ENCODE results near the gene ALDH3B1.

The ALDH3B1 gene

DNA sequence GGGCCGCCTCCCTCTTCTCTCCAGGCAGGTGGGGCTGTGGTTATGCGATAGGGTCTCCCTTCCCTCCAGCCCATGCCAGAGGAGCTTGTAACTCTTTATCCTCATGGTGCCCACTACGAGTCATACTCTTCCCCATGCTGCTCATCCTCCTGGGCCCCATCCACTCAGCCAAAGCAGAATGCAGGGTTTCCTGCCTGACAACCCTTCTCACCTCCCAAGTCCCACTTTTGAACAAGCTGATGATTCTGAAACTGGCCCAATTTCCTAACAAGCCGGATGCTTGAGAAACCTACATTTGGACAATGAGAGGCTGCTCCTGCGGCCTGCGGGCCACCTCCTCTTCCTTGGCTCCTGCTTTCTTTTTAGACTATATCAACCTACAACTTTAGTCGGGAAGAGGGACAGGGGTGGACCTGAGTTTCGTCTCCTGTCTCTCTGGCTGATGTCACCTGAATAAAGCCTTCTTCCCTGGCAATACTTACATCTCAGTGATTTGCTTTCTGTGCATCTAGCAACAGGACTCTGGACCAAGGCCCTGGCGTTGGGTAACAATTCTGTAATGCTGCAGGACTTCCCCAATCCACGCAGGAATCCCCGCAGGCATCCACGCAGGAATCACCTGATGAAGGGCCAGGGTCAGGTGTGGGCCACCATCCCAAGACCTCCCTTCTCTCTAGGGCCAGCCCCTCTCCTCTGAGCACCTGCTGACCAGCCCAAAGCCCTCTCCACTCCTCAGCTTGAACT, 18.8 kb downstream of the ALDH3B1 start:
- H3K9ac ChIP-seq (ENCODE audit: low read length): no peak overlapping the region
- H3K9me3 ChIP-seq (ENCODE audit: control insufficient read depth, low read depth, low read length): no peaks in the 10 kb centered on the region
- H3K4me3 ChIP-seq (ENCODE audit: low read length): peak overlapping the region; percentile 95
- no peak overlapping the region for H3K27ac ChIP-seq (ENCODE audit: low read length)
- H3K4me1 ChIP-seq (ENCODE audit: control insufficient read depth, low read depth, low read length): peaks cover 10% of the 10 kb centered on the region
- H3K36me3 ChIP-seq (ENCODE audit: control insufficient read depth, low read depth, low read length): peaks cover 14% of the 10 kb centered on the region
- no peaks in the 10 kb centered on the region for H3K27me3 ChIP-seq (ENCODE audit: control insufficient read depth, insufficient read depth, low read length)

GRCh38 chr11:68030318-68031143, 20.4 kb downstream of the ALDH3B1 start, which contains the start of gene NDUFS8:
Gene NDUFS8 (plus strand): TSS chr11:68030681. CDS start chr11:68032152, 1,471 bp downstream.
- Histone ChIP-seq H3K4me3 (ENCODE audit: low read length) (peak within 1 kb of the TSS; percentile 95), H3K27ac (ENCODE audit: low read length) (peak within 1 kb of the TSS; percentile 83), H3K9me3 (ENCODE audit: control insufficient read depth, low read depth, low read length) (no peaks in the 10 kb centered on the region), H3K9ac (ENCODE audit: low read length) (peak within 1 kb of the TSS; percentile 89), H3K27me3 (ENCODE audit: control insufficient read depth, insufficient read depth, low read length) (no peaks in the 10 kb centered on the region), H3K4me1 (ENCODE audit: control insufficient read depth, low read depth, low read length) (peaks cover 10% of the 10 kb centered on the region), H3K36me3 (ENCODE audit: control insufficient read depth, low read depth, low read length) (peaks cover 23% of the 10 kb centered on the region)

GRCh38 chr11:68031144-68031464, 21.0 kb downstream of the ALDH3B1 start:
- H3K36me3 ChIP-seq (ENCODE audit: control insufficient read depth, low read depth, low read length): peaks cover 23% of the 10 kb centered on the region

DNA sequence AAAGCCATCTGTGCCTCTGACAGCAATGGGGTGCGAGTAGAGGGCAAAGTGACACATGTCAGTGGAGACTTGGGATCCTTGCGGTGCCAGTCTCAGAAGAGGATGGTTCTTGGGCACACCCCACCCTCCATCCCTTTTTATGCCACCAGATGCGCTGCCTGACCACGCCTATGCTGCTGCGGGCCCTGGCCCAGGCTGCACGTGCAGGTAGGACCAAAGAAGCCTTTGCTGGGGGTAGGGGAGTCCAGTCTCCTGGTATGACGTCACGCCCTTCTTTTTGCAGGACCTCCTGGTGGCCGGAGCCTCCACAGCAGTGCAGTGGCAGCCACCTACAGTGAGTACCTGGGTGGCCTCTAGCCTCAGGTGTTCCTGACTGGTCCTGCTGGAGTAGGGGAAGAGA, 21.9 kb downstream of the ALDH3B1 start:
- no peak overlapping the region for H3K9ac ChIP-seq (ENCODE audit: low read length)
- peak overlapping the region; percentile 95 for H3K4me3 ChIP-seq (ENCODE audit: low read length)

More at GRCh38 chr11:68031144-68031464, 21.0 kb downstream of the ALDH3B1 start:
- no peaks in the 10 kb centered on the region for H3K27me3 ChIP-seq (ENCODE audit: control insufficient read depth, insufficient read depth, low read length)
- H3K4me1 ChIP-seq (ENCODE audit: control insufficient read depth, low read depth, low read length): peaks cover 10% of the 10 kb centered on the region
- H3K9ac ChIP-seq (ENCODE audit: low read length): peak overlapping the region; percentile 89
- no peaks in the 10 kb centered on the region for H3K9me3 ChIP-seq (ENCODE audit: control insufficient read depth, low read depth, low read length)
- H3K4me3 ChIP-seq (ENCODE audit: low read length): peak overlapping the region; percentile 95
- peak overlapping the region; percentile 83 for H3K27ac ChIP-seq (ENCODE audit: low read length)

DNA sequence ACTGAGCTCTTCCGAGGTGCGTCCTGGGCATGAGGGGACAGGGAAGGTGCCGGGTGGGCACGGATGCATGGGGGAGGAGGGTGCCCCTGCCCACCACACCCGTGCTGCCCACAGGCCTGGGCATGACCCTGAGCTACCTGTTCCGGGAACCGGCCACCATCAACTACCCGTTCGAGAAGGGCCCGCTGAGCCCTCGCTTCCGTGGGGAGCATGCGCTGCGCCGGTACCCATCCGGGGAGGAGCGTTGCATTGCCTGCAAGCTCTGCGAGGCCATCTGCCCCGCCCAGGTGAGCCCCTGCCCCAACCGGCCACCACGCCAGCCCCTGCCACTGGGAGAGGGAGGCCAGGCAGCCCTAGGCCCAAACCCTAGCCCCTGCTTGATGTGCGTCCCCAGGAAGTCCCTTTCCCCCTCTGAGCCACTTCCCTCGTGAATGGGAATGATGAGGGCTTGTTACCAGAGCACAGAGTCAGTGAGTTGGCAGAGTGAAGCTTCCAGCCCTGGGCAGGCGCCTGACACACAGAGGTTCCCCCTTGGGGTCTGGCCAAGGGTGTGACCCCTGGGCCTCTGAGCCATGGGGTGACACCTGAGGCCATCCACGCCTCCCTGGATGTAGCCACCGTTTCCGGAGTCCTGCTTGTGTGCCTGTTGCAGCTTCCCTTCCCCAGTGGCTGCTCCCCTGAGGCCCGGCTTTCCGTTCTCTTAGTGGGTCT, 23.0 kb downstream of the ALDH3B1 start:
- Histone ChIP-seq H3K4me3 (ENCODE audit: low read length) (no peak overlapping the region), H3K36me3 (ENCODE audit: control insufficient read depth, low read depth, low read length) (peaks cover 23% of the 10 kb centered on the region), H3K9me3 (ENCODE audit: control insufficient read depth, low read depth, low read length) (no peaks in the 10 kb centered on the region), H3K4me1 (ENCODE audit: control insufficient read depth, low read depth, low read length) (peaks cover 10% of the 10 kb centered on the region), H3K27me3 (ENCODE audit: control insufficient read depth, insufficient read depth, low read length) (no peaks in the 10 kb centered on the region), H3K27ac (ENCODE audit: low read length) (no peak overlapping the region), H3K9ac (ENCODE audit: low read length) (no peak overlapping the region)

More for the DNA sequence above, 21.9 kb downstream of the ALDH3B1 start:
- no peaks in the 10 kb centered on the region for H3K9me3 ChIP-seq (ENCODE audit: control insufficient read depth, low read depth, low read length)
- H3K36me3 ChIP-seq (ENCODE audit: control insufficient read depth, low read depth, low read length): peaks cover 23% of the 10 kb centered on the region
- H3K4me1 ChIP-seq (ENCODE audit: control insufficient read depth, low read depth, low read length): peaks cover 10% of the 10 kb centered on the region
- no peak overlapping the region for H3K27ac ChIP-seq (ENCODE audit: low read length)
- no peaks in the 10 kb centered on the region for H3K27me3 ChIP-seq (ENCODE audit: control insufficient read depth, insufficient read depth, low read length)

- no peak overlapping the region for H3K9ac ChIP-seq (ENCODE audit: low read length)
Observed at GRCh38 chr11:68033708-68034045, 23.6 kb downstream of the ALDH3B1 start.

DNA sequence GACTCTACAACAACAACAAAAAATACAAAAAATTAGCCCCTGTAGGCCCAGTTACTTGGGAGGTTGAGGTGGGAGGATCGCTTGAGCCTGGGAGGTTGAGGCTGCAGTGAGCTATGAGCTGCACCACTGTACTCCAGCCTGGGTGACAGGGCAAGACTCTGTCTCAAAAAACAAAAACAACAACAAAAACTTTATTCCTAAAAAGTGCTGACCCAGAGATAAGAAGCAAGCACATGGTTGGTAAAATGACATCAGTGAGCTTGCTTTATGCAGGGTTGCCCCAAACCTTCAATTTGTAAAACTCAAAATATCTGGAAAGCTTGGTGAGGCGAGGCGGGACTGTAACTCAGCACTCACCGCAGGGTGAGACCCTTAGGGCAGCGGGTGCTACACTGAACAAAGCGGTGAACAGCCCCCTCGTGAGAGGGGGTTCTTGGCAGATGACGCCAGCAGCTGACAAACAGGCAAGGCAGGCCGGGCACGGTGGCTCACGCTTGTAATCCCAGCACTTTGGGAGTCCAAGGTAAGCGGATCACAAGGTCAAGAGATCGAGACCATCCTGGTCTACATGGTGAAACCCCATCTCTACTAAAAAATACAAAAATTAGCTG, 25.2 kb downstream of the ALDH3B1 start:
- H3K9me3 ChIP-seq (ENCODE audit: control insufficient read depth, low read depth, low read length): no peaks in the 10 kb centered on the region
- no peak overlapping the region for H3K9ac ChIP-seq (ENCODE audit: low read length)
- H3K27ac ChIP-seq (ENCODE audit: low read length): no peak overlapping the region
- H3K4me3 ChIP-seq (ENCODE audit: low read length): no peak overlapping the region
- H3K4me1 ChIP-seq (ENCODE audit: control insufficient read depth, low read depth, low read length): peaks cover 11% of the 10 kb centered on the region
- H3K27me3 ChIP-seq (ENCODE audit: control insufficient read depth, insufficient read depth, low read length): no peaks in the 10 kb centered on the region
- peaks cover 23% of the 10 kb centered on the region for H3K36me3 ChIP-seq (ENCODE audit: control insufficient read depth, low read depth, low read length)

More at GRCh38 chr11:68033708-68034045, 23.6 kb downstream of the ALDH3B1 start:
- Histone ChIP-seq H3K27me3 (ENCODE audit: control insufficient read depth, insufficient read depth, low read length) (no peaks in the 10 kb centered on the region), H3K27ac (ENCODE audit: low read length) (no peak overlapping the region), H3K4me1 (ENCODE audit: control insufficient read depth, low read depth, low read length) (peaks cover 14% of the 10 kb centered on the region), H3K4me3 (ENCODE audit: low read length) (no peak overlapping the region), H3K9me3 (ENCODE audit: control insufficient read depth, low read depth, low read length) (no peaks in the 10 kb centered on the region), H3K36me3 (ENCODE audit: control insufficient read depth, low read depth, low read length) (peaks cover 23% of the 10 kb centered on the region)

DNA sequence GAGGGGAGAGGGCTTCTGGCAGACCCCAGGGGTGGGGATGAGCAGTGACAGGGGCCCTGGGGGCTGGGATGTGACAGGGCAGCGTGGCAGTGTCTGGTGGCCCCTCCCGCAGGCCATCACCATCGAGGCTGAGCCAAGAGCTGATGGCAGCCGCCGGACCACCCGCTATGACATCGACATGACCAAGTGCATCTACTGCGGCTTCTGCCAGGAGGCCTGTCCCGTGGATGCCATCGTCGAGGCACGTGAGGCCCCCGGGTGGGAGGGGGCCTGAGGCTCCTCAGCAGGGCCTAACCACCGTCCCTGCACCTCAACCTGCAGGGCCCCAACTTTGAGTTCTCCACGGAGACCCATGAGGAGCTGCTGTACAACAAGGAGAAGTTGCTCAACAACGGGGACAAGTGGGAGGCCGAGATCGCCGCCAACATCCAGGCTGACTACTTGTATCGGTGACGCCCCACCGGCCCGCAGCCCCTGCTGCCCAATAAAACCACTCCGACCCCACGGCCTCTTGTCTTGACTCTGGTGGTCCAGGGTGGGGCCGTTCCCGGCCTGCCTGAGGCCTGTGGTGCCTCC, 26.1 kb downstream of the ALDH3B1 start:
- Histone ChIP-seq H3K4me3 (ENCODE audit: low read length) (no peak overlapping the region), H3K9me3 (ENCODE audit: control insufficient read depth, low read depth, low read length) (no peaks in the 10 kb centered on the region), H3K27ac (ENCODE audit: low read length) (no peak overlapping the region), H3K4me1 (ENCODE audit: control insufficient read depth, low read depth, low read length) (peaks cover 12% of the 10 kb centered on the region), H3K9ac (ENCODE audit: low read length) (no peak overlapping the region), H3K36me3 (ENCODE audit: control insufficient read depth, low read depth, low read length) (peaks cover 23% of the 10 kb centered on the region), H3K27me3 (ENCODE audit: control insufficient read depth, insufficient read depth, low read length) (no peaks in the 10 kb centered on the region)

DNA sequence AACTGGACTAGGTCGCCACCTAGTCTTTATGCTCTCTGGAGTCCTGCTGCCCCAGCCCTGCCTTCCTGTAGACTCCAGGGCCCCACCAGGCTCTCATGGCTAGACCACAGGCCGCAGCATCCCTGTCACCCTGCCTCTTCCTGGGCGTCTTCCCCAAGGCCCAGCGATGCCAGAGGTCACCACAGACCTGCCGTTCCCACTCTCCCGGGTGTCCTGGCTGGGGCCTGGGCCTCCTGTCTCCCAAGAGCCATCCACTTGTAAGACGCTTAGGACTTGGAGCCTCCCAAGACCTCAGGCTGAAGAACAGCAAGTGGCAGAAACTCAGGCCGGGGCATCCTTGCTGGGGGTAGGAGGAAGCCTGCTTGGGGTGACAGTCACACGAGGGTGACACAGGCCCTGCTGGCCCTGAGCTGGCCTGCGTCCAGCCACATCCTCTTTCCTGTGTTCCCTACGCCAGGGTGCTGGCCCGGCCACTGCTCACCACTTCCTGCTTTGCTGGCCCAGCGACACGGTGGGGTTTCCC, 26.7 kb downstream of the ALDH3B1 start:
- Histone ChIP-seq H3K9ac (ENCODE audit: low read length) (no peak overlapping the region), H3K4me1 (ENCODE audit: control insufficient read depth, low read depth, low read length) (peaks cover 7% of the 10 kb centered on the region)

GRCh38 chr11:68037411-68038225, 27.5 kb downstream of the ALDH3B1 start:
- Histone ChIP-seq H3K4me3 (ENCODE audit: low read length) (no peak overlapping the region), H3K9ac (ENCODE audit: low read length) (no peak overlapping the region)

More for the DNA sequence above, 26.7 kb downstream of the ALDH3B1 start:
- no peak overlapping the region for H3K27ac ChIP-seq (ENCODE audit: low read length)
- no peaks in the 10 kb centered on the region for H3K27me3 ChIP-seq (ENCODE audit: control insufficient read depth, insufficient read depth, low read length)
- no peaks in the 10 kb centered on the region for H3K9me3 ChIP-seq (ENCODE audit: control insufficient read depth, low read depth, low read length)
- H3K36me3 ChIP-seq (ENCODE audit: control insufficient read depth, low read depth, low read length): peaks cover 23% of the 10 kb centered on the region
- H3K4me3 ChIP-seq (ENCODE audit: low read length): no peak overlapping the region

More at GRCh38 chr11:68037411-68038225, 27.5 kb downstream of the ALDH3B1 start:
- Histone ChIP-seq H3K36me3 (ENCODE audit: control insufficient read depth, low read depth, low read length) (peaks cover 23% of the 10 kb centered on the region), H3K9me3 (ENCODE audit: control insufficient read depth, low read depth, low read length) (no peaks in the 10 kb centered on the region), H3K27me3 (ENCODE audit: control insufficient read depth, insufficient read depth, low read length) (no peaks in the 10 kb centered on the region), H3K4me1 (ENCODE audit: control insufficient read depth, low read depth, low read length) (peaks cover 6% of the 10 kb centered on the region), H3K27ac (ENCODE audit: low read length) (no peak overlapping the region)
